B cell (primary cell): ENCODE results near the gene CAMK2A. TPM values are rescaled to one million over a fixed set of nuclear protein-coding genes. Genes with fewer than 3 reads are reported as not detected.

Experiments
- ATAC-seq: fragments of 200-7000 bp; cut with Tn5 transposase; one replicate; pipeline ENCODE4 v1.10.0; 2021; ENCODE audit warnings: low read depth, mild to moderate bottlenecking, moderate number of reproducible peaks, moderate library complexity
- CTCF ChIA-PET: fragments of 350-600 bp; sonication (Branson Sonifier 250); formaldehyde crosslinking; loops from one replicate; lab custom pipeline; 2021; ENCODE audit warnings: antibody characterized with exemption, inconsistent platforms; lab: Charles Lee
- POLR2A ChIA-PET: fragments of 350-600 bp; sonication (Branson Sonifier 250); formaldehyde crosslinking; loops from one replicate; lab custom pipeline; 2021; ENCODE audit warnings: antibody characterized with exemption; lab: Charles Lee
- DNase-seq: peaks from one replicate; pipeline ENCODE4 v3.0.0; 2013
- H2AFZ ChIP-seq: 2 replicates; pipeline ENCODE4 v1.6.1; 2012; ENCODE audit warnings: mild to moderate bottlenecking, low read depth, low read length; ENCODE audit not compliant: insufficient read depth, poor library complexity, severe bottlenecking
- H3K27ac ChIP-seq, 2 donors: 1 replicate in 1 of 2; 2 replicates in 1 of 2; pipeline ENCODE4 v1.5.1; 2012 to 2013; ENCODE audit warnings: low read length in 2 of 2, mild to moderate bottlenecking in 2 of 2, moderate library complexity in 1 of 2
- H3K27me3 ChIP-seq, 4 experiments: fragments of 200-600 bp in 1 of 4; sonication (generic) in 1 of 4; replicated peaks in 1 of 4; 1 replicate in 2 of 4; 2 replicates in 2 of 4; pipeline versions ENCODE4 v1.6.1 to v1.7.0; 2013 to 2016; ENCODE audit warnings: low read length in 3 of 4, mild to moderate bottlenecking in 2 of 4, mixed read lengths in 1 of 4, moderate library complexity in 1 of 4; ENCODE audit not compliant: insufficient read depth in 4 of 4, control insufficient read depth in 3 of 4; ENCODE audit errors: control extremely low read depth in 1 of 4
- H3K36me3 ChIP-seq, 2 experiments: replicated peaks in 1 of 2; 1 replicate in 1 of 2; 2 replicates in 1 of 2; pipeline versions ENCODE4 v1.6.1 to v1.7.1; 2013; ENCODE audit warnings: low read length in 1 of 2; ENCODE audit not compliant: insufficient read depth in 2 of 2, control insufficient read depth in 1 of 2; ENCODE audit errors: control extremely low read depth in 1 of 2, extremely low read depth in 1 of 2
- H3K4me1 ChIP-seq, 2 donors: fragments of 200-600 bp in 1 of 2; sonication (generic) in 1 of 2; 1 replicate in 1 of 2; 2 replicates in 1 of 2; pipeline versions ENCODE4 v1.5.1 to v1.6.1; 2013 to 2017; ENCODE audit warnings: low read length in 2 of 2; ENCODE audit not compliant: control insufficient read depth in 2 of 2, insufficient read depth in 2 of 2
- H3K4me2 ChIP-seq: replicated peaks from 2 replicates; pipeline ENCODE3; 2012; ENCODE audit warnings: mild to moderate bottlenecking, low read depth, low read length; ENCODE audit not compliant: poor library complexity, severe bottlenecking
- H3K4me3 ChIP-seq, 5 experiments: fragments of 200-600 bp in 1 of 5; sonication (generic) in 1 of 5; 1 replicate in 3 of 5; 2 replicates in 2 of 5; pipeline versions ENCODE4 v1.5.1 to v1.7.0; 2011 to 2016; ENCODE audit warnings: low read length in 4 of 5, mild to moderate bottlenecking in 4 of 5, low read depth in 2 of 5, control low read depth in 1 of 5, moderate library complexity in 1 of 5; ENCODE audit not compliant: insufficient read depth in 1 of 5; ENCODE audit errors: control extremely low read depth in 1 of 5, extremely low read depth in 1 of 5
- H3K79me2 ChIP-seq: fragments of 200-600 bp; sonication (generic); one replicate; pipeline ENCODE4 v1.6.0; 2016; ENCODE audit warnings: low read length; ENCODE audit not compliant: control insufficient read depth, insufficient read depth
- H3K9ac ChIP-seq: fragments of 200-600 bp; sonication (generic); 2 replicates; pipeline ENCODE4 v1.6.1; 2017; ENCODE audit warnings: mild to moderate bottlenecking, low read length, moderate library complexity
- H3K9me3 ChIP-seq, 3 donors: one replicate each; pipeline versions ENCODE4 v1.6.1 to v1.7.1; 2013; ENCODE audit warnings: low read length in 2 of 3; ENCODE audit not compliant: control insufficient read depth in 2 of 3, insufficient read depth in 1 of 3; ENCODE audit errors: control extremely low read depth in 1 of 3
- H4K20me1 ChIP-seq: 2 replicates; pipeline ENCODE4 v1.6.0; 2012; ENCODE audit warnings: mild to moderate bottlenecking, low read length; ENCODE audit not compliant: insufficient read depth, control insufficient read depth, poor library complexity, severe bottlenecking
- H3K27ac Mint-ChIP-seq: one replicate; pipeline ENCODE4 v1.8.0; 2021; ENCODE audit warnings: mixed read lengths
- H3K27me3 Mint-ChIP-seq: one replicate; pipeline ENCODE4 v1.8.0; 2021; ENCODE audit warnings: mixed read lengths
- H3K4me1 Mint-ChIP-seq: one replicate; pipeline ENCODE4 v1.8.0; 2021; ENCODE audit warnings: mixed read lengths
- H3K4me3 Mint-ChIP-seq: one replicate; pipeline ENCODE4 v1.8.0; 2021; ENCODE audit warnings: mixed read lengths
- H3K9me3 Mint-ChIP-seq: one replicate; pipeline ENCODE4 v1.8.0; 2022; ENCODE audit warnings: mixed read lengths; ENCODE audit not compliant: insufficient read depth
- CTCF ChIP-seq: fragments of 200-600 bp; IDR thresholded peaks from one replicate; pipeline ENCODE4 v1.8.0; 2022; ENCODE audit warnings: antibody characterized with exemption, mild to moderate bottlenecking
- EZH2 ChIP-seq: IDR thresholded peaks from 2 replicates; pipeline ENCODE4 v1.6.1; 2012; ENCODE audit warnings: borderline replicate concordance, low read depth, mild to moderate bottlenecking, moderate library complexity, low read length; ENCODE audit not compliant: insufficient read depth, poor library complexity, severe bottlenecking
- WGBS: methylation state at CpG from one replicate; pipeline ENCODE4 v1.1.5; 2013; ENCODE audit warnings: missing lambda C conversion rate; ENCODE audit not compliant: insufficient coverage; 5-methylcytosine and 5-hydroxymethylcytosine counted together
- intact Hi-C: fragments of 100-400 bp; cut with micrococcal nuclease; formaldehyde crosslinking; loops from one replicate; pipeline ENCODE4 v1.10.0; 2022
- polyA plus RNA-seq: library from polyadenylated mRNA; depleted of rRNA; stranded (reverse); fragments of >200 nt; gene quantifications from 2 replicates; pipeline ENCODE4 v1.2.3, GENCODE V29; 2012
- total RNA-seq, 2 donors: library from RNA; stranded (reverse); fragments of 120-200 nt in 1 of 2; gene quantifications; 1 replicate in 1 of 2; 2 replicates in 1 of 2; pipeline versions ENCODE4 v1.2.3 to v1.2.4, GENCODE V29; 2013 to 2022

The CAMK2A gene
- total and polyA plus RNA-seq, 2 donors (not counting 1 experiment from before 2014, with no cell fraction given): not detected

- no peaks in the 10 kb centered on the region for H3K79me2 ChIP-seq
- no peak for DNase-seq
- H2AFZ ChIP-seq: no peak overlapping the region
- ChIA-PET POLR2A (no interaction called here), CTCF (no interaction called here)
- no peak overlapping the region for H3K4me3 ChIP-seq
- no peak overlapping the region for H3K27ac Mint-ChIP-seq
- H3K36me3 ChIP-seq: no peaks in the 10 kb centered on the region
- no peak for ATAC-seq
- intact Hi-C loops: no loop called here
- H3K9ac ChIP-seq: no peak overlapping the region
- peaks cover 18% of the 10 kb centered on the region for H3K27me3 Mint-ChIP-seq
- H3K4me1 Mint-ChIP-seq: no peaks in the 10 kb centered on the region
- H3K4me1 ChIP-seq: no peaks in the 10 kb centered on the region
- TF ChIP-seq CTCF (no peak), EZH2 (no peak)
- peaks cover 0 to 2% (median 0%) of the 10 kb centered on the region in 4 experiments for H3K27me3 ChIP-seq
- no peaks in the 10 kb centered on the region for H3K9me3 Mint-ChIP-seq
- H3K27ac ChIP-seq: no peak overlapping the region
- no peak overlapping the region for H3K4me2 ChIP-seq
- H4K20me1 ChIP-seq: no peaks in the 10 kb centered on the region
- no peaks in the 10 kb centered on the region for H3K9me3 ChIP-seq
- H3K4me3 Mint-ChIP-seq: no peak overlapping the region
- 90% methylated on average over 11 of the region's 11 CpGs for WGBS
Observed at GRCh38 chr5:150317048-150318003, 27.8 kb upstream of the CAMK2A start.

- Histone ChIP-seq H3K27me3 (peaks cover 0 to 2% (median 0%) of the 10 kb centered on the region in 4 experiments), H3K79me2 (no peaks in the 10 kb centered on the region), H4K20me1 (no peaks in the 10 kb centered on the region), H3K9me3 (no peaks in the 10 kb centered on the region), H3K36me3 (no peaks in the 10 kb centered on the region), H3K4me1 (no peaks in the 10 kb centered on the region), H2AFZ (no peak overlapping the region), H3K27ac (no peak overlapping the region), H3K4me2 (no peak overlapping the region), H3K9ac (no peak overlapping the region), H3K4me3 (no peak overlapping the region)
- TF ChIP-seq CTCF: no peak
- no peak for TF ChIP-seq EZH2
- ATAC-seq (no peak), DNase-seq (no peak)
- Mint-ChIP-seq H3K27ac (no peak overlapping the region), H3K27me3 (peaks cover 20% of the 10 kb centered on the region), H3K4me3 (no peak overlapping the region), H3K4me1 (no peaks in the 10 kb centered on the region), H3K9me3 (no peaks in the 10 kb centered on the region)
- intact Hi-C loops: no loop called here
- CTCF ChIA-PET: no interaction called here
- POLR2A ChIA-PET: no interaction called here
- no CpG with 5 or more reads among the region's 3 CpGs for WGBS
Observed at GRCh38 chr5:150316320-150316719, 26.7 kb upstream of the CAMK2A start.
